H1 (cell line): ENCODE measurements around the gene REC8. TPM values are rescaled to one million over a fixed set of nuclear protein-coding genes. Genes with fewer than 3 reads are reported as not detected.

Experiments used
- CTCF ChIA-PET: fragments of 300-600 bp; sonication (Branson Sonifier 250); formaldehyde crosslinking; loops from one replicate; lab custom pipeline; 2021; ENCODE audit not compliant: partially characterized antibody; lab: Charles Lee
- POLR2A ChIA-PET: fragments of 300-600 bp; sonication (Branson Sonifier 250); formaldehyde crosslinking; loops from one replicate; lab custom pipeline; 2021; ENCODE audit warnings: inconsistent platforms; ENCODE audit not compliant: partially characterized antibody; lab: Charles Lee
- DNase-seq, 2 experiments: peaks; one replicate each; pipeline versions ENCODE4 v3.0.0 to v3.0.0-alpha.2; 2010 to 2022; ENCODE audit warnings: low spot score in 2 of 2, low read depth in 1 of 2, mixed read lengths in 1 of 2
- FAIRE-seq: peaks from 2 replicates; lab custom pipeline; 2011; peaks lifted over from hg19 to GRCh38; lab: Jason Lieb, UNC
- H2AFZ ChIP-seq: 2 replicates; pipeline ENCODE4 v1.8.1; 2012; ENCODE audit warnings: low read length, inconsistent platforms
- H2AK5ac ChIP-seq: 2 replicates; pipeline ENCODE4 v1.6.1; 2013; ENCODE audit warnings: low read depth, low read length
- H2BK120ac ChIP-seq: replicated peaks from 2 replicates; pipeline ENCODE3; 2013; ENCODE audit warnings: low read depth, low read length, inconsistent platforms
- H2BK12ac ChIP-seq: 2 replicates; pipeline ENCODE4 v1.6.1; 2013; ENCODE audit warnings: low read depth, low read length
- H2BK15ac ChIP-seq: 2 replicates; pipeline ENCODE4 v1.6.1; 2013; ENCODE audit warnings: low read length
- H2BK20ac ChIP-seq: 2 replicates; pipeline ENCODE4 v1.6.1; 2013; ENCODE audit warnings: low read length
- H2BK5ac ChIP-seq: 2 replicates; pipeline ENCODE4 v1.6.1; 2013; ENCODE audit warnings: low read depth, low read length
- H3K14ac ChIP-seq: 2 replicates; pipeline ENCODE4 v1.6.1; 2013; ENCODE audit warnings: inconsistent platforms; ENCODE audit not compliant: insufficient read length
- H3K18ac ChIP-seq: 2 replicates; pipeline ENCODE4 v1.6.1; 2013; ENCODE audit warnings: low read length; ENCODE audit errors: extremely low read depth
- H3K23ac ChIP-seq: 2 replicates; pipeline ENCODE4 v1.6.1; 2013; ENCODE audit warnings: inconsistent platforms; ENCODE audit not compliant: insufficient read length
- H3K23me2 ChIP-seq: 2 replicates; pipeline ENCODE4 v1.6.1; 2013; ENCODE audit warnings: low read depth, low read length
- H3K27ac ChIP-seq: 2 replicates; pipeline ENCODE4 v1.6.1; 2011; ENCODE audit warnings: low read depth, low read length, inconsistent platforms
- H3K27me3 ChIP-seq, 4 experiments: replicated peaks in 1 of 4; 1 replicate in 1 of 4; 2 replicates in 3 of 4; pipeline versions ENCODE4 v1.6.1 to v1.8.1; 2011 to 2013; ENCODE audit warnings: low read length in 3 of 4, mild to moderate bottlenecking in 3 of 4, inconsistent platforms in 2 of 4, mixed read lengths in 2 of 4, moderate library complexity in 1 of 4; ENCODE audit not compliant: control insufficient read depth in 3 of 4, insufficient read depth in 3 of 4; ENCODE audit errors: extremely low read depth in 1 of 4
- H3K36me3 ChIP-seq, 4 experiments: 2 replicates each; pipeline versions ENCODE4 v1.6.1 to v1.8.1; 2011 to 2013; ENCODE audit warnings: mild to moderate bottlenecking in 4 of 4, low read length in 3 of 4, moderate library complexity in 2 of 4, control low read depth in 1 of 4, inconsistent platforms in 1 of 4; ENCODE audit not compliant: insufficient read depth in 4 of 4, control insufficient read depth in 2 of 4
- H3K4ac ChIP-seq: replicated peaks from 2 replicates; pipeline ENCODE3; 2013; ENCODE audit warnings: low read length, low read depth, mixed read lengths, inconsistent platforms; ENCODE audit not compliant: insufficient read length
- H3K4me1 ChIP-seq, 4 experiments: replicated peaks in 1 of 4; 1 replicate in 1 of 4; 2 replicates in 3 of 4; pipeline versions ENCODE4 v1.6.1 to v1.8.1; 2011 to 2013; ENCODE audit warnings: low read length in 3 of 4, inconsistent platforms in 2 of 4, mixed read lengths in 1 of 4; ENCODE audit not compliant: insufficient read depth in 4 of 4, control insufficient read depth in 3 of 4
- H3K4me2 ChIP-seq, 2 experiments: 2 replicates each; pipeline versions ENCODE4 v1.6.1 to v1.8.1; 2011 to 2013; ENCODE audit warnings: low read depth in 2 of 2, low read length in 2 of 2, control low read depth in 1 of 2, inconsistent platforms in 1 of 2, mild to moderate bottlenecking in 1 of 2; ENCODE audit not compliant: insufficient read depth in 1 of 2
- H3K4me3 ChIP-seq, 4 experiments: fragments of 200-600, 300-600 bp in 1 of 4; sonication (generic), shearing (Covaris generic), sonication (Bioruptor Twin) in 1 of 4; 2 replicates each; pipeline versions ENCODE4 v1.5.1 to v1.8.1; 2011 to 2016; ENCODE audit warnings: low read length in 4 of 4, low read depth in 3 of 4, control low read depth in 2 of 4, inconsistent platforms in 2 of 4, mild to moderate bottlenecking in 2 of 4, mixed read lengths in 1 of 4, moderate library complexity in 1 of 4; ENCODE audit not compliant: insufficient read depth in 2 of 4; ENCODE audit errors: extremely low read depth in 1 of 4
- H3K56ac ChIP-seq: replicated peaks from 2 replicates; pipeline ENCODE3; 2013; ENCODE audit warnings: low read depth, mild to moderate bottlenecking, mixed read lengths, low read length, inconsistent platforms; ENCODE audit not compliant: insufficient read length
- H3K79me1 ChIP-seq: 2 replicates; pipeline ENCODE4 v1.6.1; 2013; ENCODE audit warnings: low read depth, low read length, control low read depth
- H3K79me2 ChIP-seq, 2 experiments: 2 replicates each; pipeline versions ENCODE4 v1.6.1 to v1.8.1; 2012 to 2013; ENCODE audit warnings: low read length in 2 of 2, mild to moderate bottlenecking in 2 of 2, inconsistent platforms in 1 of 2; ENCODE audit not compliant: insufficient read depth in 2 of 2, control insufficient read depth in 1 of 2
- H3K9ac ChIP-seq, 4 experiments: replicated peaks in 1 of 4; 1 replicate in 1 of 4; 2 replicates in 3 of 4; pipeline versions ENCODE4 v1.6.1 to v1.8.1; 2011 to 2013; ENCODE audit warnings: low read depth in 3 of 4, low read length in 3 of 4, control low read depth in 2 of 4, mild to moderate bottlenecking in 2 of 4, moderate library complexity in 2 of 4, inconsistent platforms in 1 of 4; ENCODE audit errors: extremely low read depth in 1 of 4
- H3K9me3 ChIP-seq, 2 experiments: 2 replicates each; pipeline versions ENCODE4 v1.6.1 to v1.8.1; 2012 to 2013; ENCODE audit warnings: mild to moderate bottlenecking in 2 of 2, moderate library complexity in 2 of 2, control low read depth in 1 of 2, inconsistent platforms in 1 of 2, low read depth in 1 of 2, low read length in 1 of 2, mixed read lengths in 1 of 2; ENCODE audit not compliant: insufficient read depth in 2 of 2
- H4K20me1 ChIP-seq, 2 experiments: replicated peaks in 1 of 2; 2 replicates each; pipeline versions ENCODE3 to v1.8.1; 2011 to 2013; ENCODE audit warnings: inconsistent platforms in 2 of 2, low read length in 2 of 2, mild to moderate bottlenecking in 1 of 2; ENCODE audit not compliant: insufficient read depth in 2 of 2, control insufficient read depth in 1 of 2
- H4K5ac ChIP-seq: 2 replicates; pipeline ENCODE4 v1.6.1; 2013; ENCODE audit warnings: low read length, low read depth, mixed read lengths, inconsistent platforms; ENCODE audit not compliant: insufficient read length
- H4K8ac ChIP-seq: 2 replicates; pipeline ENCODE4 v1.8.0; 2013; ENCODE audit warnings: mild to moderate bottlenecking, moderate library complexity, low read length, inconsistent platforms; ENCODE audit not compliant: insufficient read depth; ENCODE audit errors: extremely low read depth
- H4K91ac ChIP-seq: replicated peaks from 2 replicates; pipeline ENCODE3; 2013; ENCODE audit warnings: low read length, mixed read lengths, inconsistent platforms; ENCODE audit not compliant: insufficient read length
- CTCF ChIP-seq, 3 experiments: IDR thresholded peaks; 1 replicate in 2 of 3; 2 replicates in 1 of 3; pipeline versions ENCODE4 v1.5.1 to v1.6.1; 2011; ENCODE audit warnings: low read length in 3 of 3, mild to moderate bottlenecking in 3 of 3, inconsistent platforms in 2 of 3, low read depth in 1 of 3, moderate library complexity in 1 of 3; ENCODE audit not compliant: insufficient read depth in 1 of 3; ENCODE audit errors: control extremely low read depth in 1 of 3
- MAFK ChIP-seq: IDR thresholded peaks from 2 replicates; pipeline ENCODE4 v1.6.1; 2012; ENCODE audit warnings: low read depth, mild to moderate bottlenecking, improper control_type of control experiment, low read length
- WGBS, 2 experiments: shearing (Covaris generic) in 1 of 2; methylation state at CpG; one replicate each; pipeline versions ENCODE4 v1.1.6 to v1.1.7; 2013 to 2015; ENCODE audit warnings: low lambda C conversion rate in 2 of 2, mixed read lengths in 2 of 2, inconsistent platforms in 1 of 2, low coverage in 1 of 2, missing lambda C conversion rate in 1 of 2; ENCODE audit not compliant: insufficient replicate concordance in 2 of 2, insufficient coverage in 1 of 2, insufficient read length in 1 of 2; ENCODE audit errors: extremely low coverage in 1 of 2, missing lambda C conversion rate in 1 of 2; 5-methylcytosine and 5-hydroxymethylcytosine counted together
- polyA plus RNA-seq, 7 experiments: library from polyadenylated mRNA; depleted of rRNA in 3 of 7; stranded (reverse) in 5 of 7; unstranded in 2 of 7; fragments of >200 nt in 5 of 7; fragments of 200-250 nt in 2 of 7; gene quantifications; 1 replicate in 5 of 7; 2 replicates in 1 of 7; 4 replicates in 1 of 7; pipeline versions ENCODE4 v1.2.1 to v1.2.3, GENCODE V29; 2011 to 2013; ENCODE audit warnings: missing spikeins in 2 of 7, mixed read lengths in 2 of 7
- total RNA-seq: library from RNA; stranded (reverse); fragmentation: NEBNext Ultra II Directional; extraction: Animal tissue kit (Norgen Biotek cat#: 25700); gene quantifications from 2 replicates; pipeline ENCODE4 v1.2.1, GENCODE V29; 2021

Gene REC8
- total and polyA plus RNA-seq, 2 of the 8 experiments (the other 6 are each of a cell fraction or from before 2014, with no cell fraction given), result 9.8 to 28.5 TPM

GRCh38 chr14:24226473-24226872, 54.6 kb downstream of the REC8 start:
- Histone ChIP-seq H3K56ac (no peak overlapping the region), H3K36me3 (peaks cover 0 to 8% (median 0%) of the 10 kb centered on the region in 4 experiments; a peak in 1 of 8 replicates), H4K91ac (no peak overlapping the region), H3K79me1 (no peaks in the 10 kb centered on the region; the same call in 1 of the 2 replicates), H4K5ac (no peak overlapping the region), H2BK12ac (no peak overlapping the region), H2BK5ac (no peak overlapping the region), H3K79me2 (peaks cover 3 to 77% of the 10 kb centered on the region in 2 experiments; a peak in 2 of 4 replicates), H3K4ac (no peak overlapping the region), H3K4me3 (no peak overlapping the region), H2BK15ac (no peak overlapping the region), H3K9ac (no peak overlapping the region), H4K8ac (no peak overlapping the region), H3K4me2 (no peak overlapping the region), H2BK120ac (no peak overlapping the region), H3K27me3 (no peaks in the 10 kb centered on the region), H3K9me3 (no peaks in the 10 kb centered on the region), H3K18ac (no peak overlapping the region), H3K23ac (no peak overlapping the region), H2AK5ac (no peak overlapping the region), H4K20me1 (peaks cover 1 to 2% of the 10 kb centered on the region in 2 experiments), H3K14ac (no peak overlapping the region), H2BK20ac (no peak overlapping the region), H2AFZ (no peak overlapping the region), H3K4me1 (peaks cover 0 to 5% (median under 1%) of the 10 kb centered on the region in 4 experiments; a peak in 2 of 7 replicates), H3K23me2 (peaks cover 2% of the 10 kb centered on the region), H3K27ac (no peak overlapping the region)
- DNase-seq (no peak), FAIRE-seq (no peak)
- ChIA-PET CTCF (interaction anchor here (2.7 kb wide), 1 partner anchor 16 kb away, joined by 17 read pairs; the partner anchor contains the start of gene TINF2), POLR2A (interaction anchor here (1.2 to 2.0 kb wide), 2 partner anchors 13 to 73 kb away, joined by 3 to 8 read pairs; partner anchors contain the start of genes CHMP4A, DHRS1 and NOP9)
- 95% methylated on average over 1 of the region's 1 CpG; no CpG with 5 or more reads in 1 of the 2 experiments for WGBS, 2 experiments
- TF ChIP-seq CTCF (IDR thresholded peaks at IDR 0.05; ENCODE audit: control extremely low read depth in 1 of 3, insufficient read depth in 1 of 3, low read depth in 1 of 3, low read length in 3 of 3), result no peak
- TF ChIP-seq MAFK, result peak; percentile 21; the same call in 1 of the 2 replicates
